HL-60 (cell line): ENCODE measurements around the gene DSCAML1.

ENCODE experiments used
- CTCF ChIP-seq: IDR thresholded peaks from one replicate; pipeline ENCODE4 v1.5.1; 2011; ENCODE audit warnings: low read length, control low read depth, inconsistent platforms; ENCODE audit not compliant: insufficient read depth
- POLR2AphosphoS5 ChIP-seq: IDR thresholded peaks from 2 replicates; pipeline ENCODE4 v1.6.1; 2012; ENCODE audit warnings: low read depth

- TF ChIP-seq CTCF (no peak), POLR2AphosphoS5 (no peak)
Observed at GRCh38 chr11:117569911-117570310, 227.1 kb downstream of the DSCAML1 start.
